Upper lobe of right lung (tissue), 1 donor: Measurements from ENCODE around the gene SLC6A18. TPM values are rescaled to one million over a fixed set of nuclear protein-coding genes. Genes with fewer than 3 reads are reported as not detected.

Experiments used
- ATAC-seq: fragments of 200-7000 bp; cut with Tn5 transposase; one replicate; pipeline ENCODE4 v1.9.1; 2020; ENCODE audit warnings: mild to moderate bottlenecking, moderate library complexity
- DNase-seq: peaks from one replicate; pipeline ENCODE4 v3.0.0-alpha.2; 2020
- H3K27ac ChIP-seq: fragments of 200-600 bp; one replicate; pipeline ENCODE4 v1.8.0; 2022
- H3K27me3 ChIP-seq: fragments of 200-600 bp; one replicate; pipeline ENCODE4 v1.8.0; 2022; ENCODE audit warnings: mild to moderate bottlenecking
- H3K36me3 ChIP-seq: fragments of 200-600 bp; one replicate; pipeline ENCODE4 v1.8.0; 2022
- H3K4me1 ChIP-seq: fragments of 200-600 bp; one replicate; pipeline ENCODE4 v1.8.0; 2022
- H3K4me3 ChIP-seq: fragments of 200-600 bp; one replicate; pipeline ENCODE4 v1.8.0; 2022; ENCODE audit warnings: mild to moderate bottlenecking
- H3K9me3 ChIP-seq: fragments of 200-600 bp; one replicate; pipeline ENCODE4 v1.8.0; 2022
- intact Hi-C: fragments of 100-400 bp; cut with DNase I; formaldehyde crosslinking; loops from one replicate; pipeline ENCODE4 v1.11.0; 2022
- total RNA-seq: library from RNA; stranded (reverse); fragmentation: NEBNext Ultra II Directional; extraction: Animal tissue kit (Norgen Biotek cat#: 25700); gene quantifications from one replicate; pipeline ENCODE4 v1.2.1, GENCODE V29; 2021
- TF ChIP-seq, protein P1 (sequence below): fragments of 200-600 bp; IDR thresholded peaks from one replicate; pipeline ENCODE4 v1.8.0; 2022; ENCODE audit warnings: antibody characterized with exemption
- donor health status: DM: no; HTN: yes; CAD: no; lungs with severe emphysema.

Gene SLC6A18
- total RNA-seq, 1 donor from 2014 or later = not detected

DNA sequence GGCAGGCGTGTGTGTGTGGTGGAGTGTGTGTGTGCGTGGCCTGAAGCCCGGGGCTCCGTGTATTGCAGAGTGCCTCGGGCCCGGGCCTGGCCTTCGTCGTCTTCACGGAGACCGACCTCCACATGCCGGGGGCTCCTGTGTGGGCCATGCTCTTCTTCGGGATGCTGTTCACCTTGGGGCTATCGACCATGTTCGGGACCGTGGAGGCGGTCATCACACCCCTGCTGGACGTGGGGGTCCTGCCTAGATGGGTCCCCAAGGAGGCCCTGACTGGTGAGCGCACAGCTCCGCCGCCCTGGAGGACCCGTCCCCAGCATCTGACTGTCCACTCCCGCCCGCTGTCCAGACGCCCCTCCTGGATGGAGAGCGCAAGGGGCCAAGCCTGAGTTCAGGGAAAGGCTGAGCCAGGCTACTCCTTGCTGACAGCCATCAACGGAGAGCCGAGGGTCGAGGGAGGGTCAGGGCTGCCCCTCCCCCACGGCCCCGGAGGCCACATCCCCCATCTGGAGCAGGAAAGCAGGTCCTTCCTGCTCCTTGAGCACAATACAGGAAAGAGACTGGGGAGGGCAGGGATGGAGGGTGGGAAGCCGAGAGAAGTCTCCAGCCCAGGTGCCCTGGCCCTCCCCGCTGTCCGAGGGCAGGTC, 18.4 kb downstream of the SLC6A18 start:
- Histone ChIP-seq H3K36me3 (no peaks in the 10 kb centered on the region), H3K27ac (no peak overlapping the region), H3K4me1 (no peaks in the 10 kb centered on the region), H3K9me3 (no peaks in the 10 kb centered on the region), H3K27me3 (peaks cover 28% of the 10 kb centered on the region), H3K4me3 (no peak overlapping the region)
- TF ChIP-seq, protein P1, sequence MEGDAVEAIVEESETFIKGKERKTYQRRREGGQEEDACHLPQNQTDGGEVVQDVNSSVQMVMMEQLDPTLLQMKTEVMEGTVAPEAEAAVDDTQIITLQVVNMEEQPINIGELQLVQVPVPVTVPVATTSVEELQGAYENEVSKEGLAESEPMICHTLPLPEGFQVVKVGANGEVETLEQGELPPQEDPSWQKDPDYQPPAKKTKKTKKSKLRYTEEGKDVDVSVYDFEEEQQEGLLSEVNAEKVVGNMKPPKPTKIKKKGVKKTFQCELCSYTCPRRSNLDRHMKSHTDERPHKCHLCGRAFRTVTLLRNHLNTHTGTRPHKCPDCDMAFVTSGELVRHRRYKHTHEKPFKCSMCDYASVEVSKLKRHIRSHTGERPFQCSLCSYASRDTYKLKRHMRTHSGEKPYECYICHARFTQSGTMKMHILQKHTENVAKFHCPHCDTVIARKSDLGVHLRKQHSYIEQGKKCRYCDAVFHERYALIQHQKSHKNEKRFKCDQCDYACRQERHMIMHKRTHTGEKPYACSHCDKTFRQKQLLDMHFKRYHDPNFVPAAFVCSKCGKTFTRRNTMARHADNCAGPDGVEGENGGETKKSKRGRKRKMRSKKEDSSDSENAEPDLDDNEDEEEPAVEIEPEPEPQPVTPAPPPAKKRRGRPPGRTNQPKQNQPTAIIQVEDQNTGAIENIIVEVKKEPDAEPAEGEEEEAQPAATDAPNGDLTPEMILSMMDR = no peak
- DNase-seq (no peak), ATAC-seq (no peak)
- intact Hi-C loops = no loop called here

DNA sequence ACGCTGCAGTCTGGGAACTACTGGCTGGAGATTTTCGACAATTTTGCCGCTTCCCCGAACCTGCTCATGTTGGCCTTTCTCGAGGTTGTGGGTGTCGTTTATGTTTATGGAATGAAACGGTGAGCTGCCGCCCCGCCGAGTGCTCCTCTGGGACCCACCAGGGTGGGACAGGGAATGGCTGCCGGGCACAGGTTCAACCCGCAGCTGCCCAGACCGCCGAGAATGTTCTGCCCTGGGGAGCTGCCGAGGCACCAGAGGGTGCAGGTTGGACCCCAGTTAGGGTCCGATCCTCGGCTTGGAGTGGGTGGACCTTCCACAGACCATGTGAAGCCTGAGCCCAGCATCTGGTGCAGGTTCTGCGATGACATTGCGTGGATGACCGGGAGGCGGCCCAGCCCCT, 19.1 kb downstream of the SLC6A18 start:
- DNase-seq (no peak), ATAC-seq (no peak)
- Histone ChIP-seq H3K4me1 (no peaks in the 10 kb centered on the region), H3K36me3 (no peaks in the 10 kb centered on the region), H3K27ac (no peak overlapping the region), H3K27me3 (peaks cover 28% of the 10 kb centered on the region), H3K9me3 (no peaks in the 10 kb centered on the region), H3K4me3 (no peak overlapping the region)
- intact Hi-C loops = no loop called here
- TF ChIP-seq, protein P1 = no peak

DNA sequence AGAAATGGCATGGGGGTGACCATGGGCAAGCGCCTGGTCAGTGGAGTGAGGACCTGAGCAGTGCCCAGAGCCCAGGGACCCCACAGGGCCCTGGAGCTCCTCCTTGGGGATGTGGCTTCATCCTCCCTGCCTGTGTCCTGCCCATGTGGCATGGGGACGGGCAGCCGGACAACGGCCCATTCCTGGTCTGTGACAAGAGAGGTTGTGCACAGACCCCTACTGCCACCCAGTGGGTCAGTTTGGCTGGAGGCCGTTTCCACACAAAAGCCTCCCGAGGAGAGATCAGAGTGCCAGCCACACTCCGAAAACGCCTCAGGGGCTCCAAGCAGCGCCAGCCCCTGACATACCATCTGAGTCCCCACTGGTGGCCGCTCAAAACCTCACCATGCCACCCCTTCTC, 19.8 kb downstream of the SLC6A18 start:
- Histone ChIP-seq H3K36me3 (no peaks in the 10 kb centered on the region), H3K4me3 (no peak overlapping the region), H3K27ac (no peak overlapping the region), H3K27me3 (peaks cover 28% of the 10 kb centered on the region), H3K9me3 (no peaks in the 10 kb centered on the region), H3K4me1 (no peaks in the 10 kb centered on the region)
- intact Hi-C loops = no loop called here
- TF ChIP-seq, protein P1 = no peak
- DNase-seq (no peak), ATAC-seq (no peak)

DNA sequence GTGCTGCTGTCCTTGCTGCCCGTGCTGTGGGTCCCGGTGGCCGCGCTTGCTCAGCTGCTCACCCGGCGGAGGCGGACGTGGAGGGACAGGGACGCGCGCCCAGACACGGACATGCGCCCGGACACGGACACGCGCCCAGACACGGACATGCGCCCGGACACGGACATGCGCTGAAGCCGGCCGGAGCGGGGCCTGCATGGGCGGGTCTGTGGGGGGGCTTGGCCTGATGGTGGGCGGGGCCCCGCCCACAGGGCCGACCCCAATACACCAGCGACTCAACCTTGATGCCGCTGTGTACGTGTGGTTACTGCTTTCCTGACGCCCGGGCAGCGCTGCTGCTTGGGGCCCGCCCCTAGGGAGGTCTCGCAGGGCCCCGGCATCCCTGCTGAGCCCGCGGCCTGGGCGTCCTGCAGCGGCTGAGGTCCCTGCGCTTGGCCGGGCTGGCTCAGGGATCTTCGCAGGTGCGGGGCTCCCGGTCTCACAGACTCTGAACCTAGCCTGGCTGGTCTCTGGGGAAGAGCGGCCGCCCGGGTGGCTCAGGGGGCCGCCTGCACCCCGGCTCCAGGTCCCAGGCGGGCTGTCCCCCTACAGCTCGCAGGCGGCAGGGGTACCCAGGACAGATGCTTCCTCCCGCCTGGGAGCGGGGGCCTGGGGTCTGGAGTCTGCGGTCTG, 20.9 kb downstream of the SLC6A18 start:
- ATAC-seq = no peak
- Histone ChIP-seq H3K4me1 (no peaks in the 10 kb centered on the region), H3K36me3 (no peaks in the 10 kb centered on the region), H3K9me3 (no peaks in the 10 kb centered on the region), H3K4me3 (no peak overlapping the region), H3K27ac (no peak overlapping the region), H3K27me3 (peaks cover 28% of the 10 kb centered on the region)
- intact Hi-C loops = no loop called here
- no peak for DNase-seq
- TF ChIP-seq, protein P1 = no peak

DNA sequence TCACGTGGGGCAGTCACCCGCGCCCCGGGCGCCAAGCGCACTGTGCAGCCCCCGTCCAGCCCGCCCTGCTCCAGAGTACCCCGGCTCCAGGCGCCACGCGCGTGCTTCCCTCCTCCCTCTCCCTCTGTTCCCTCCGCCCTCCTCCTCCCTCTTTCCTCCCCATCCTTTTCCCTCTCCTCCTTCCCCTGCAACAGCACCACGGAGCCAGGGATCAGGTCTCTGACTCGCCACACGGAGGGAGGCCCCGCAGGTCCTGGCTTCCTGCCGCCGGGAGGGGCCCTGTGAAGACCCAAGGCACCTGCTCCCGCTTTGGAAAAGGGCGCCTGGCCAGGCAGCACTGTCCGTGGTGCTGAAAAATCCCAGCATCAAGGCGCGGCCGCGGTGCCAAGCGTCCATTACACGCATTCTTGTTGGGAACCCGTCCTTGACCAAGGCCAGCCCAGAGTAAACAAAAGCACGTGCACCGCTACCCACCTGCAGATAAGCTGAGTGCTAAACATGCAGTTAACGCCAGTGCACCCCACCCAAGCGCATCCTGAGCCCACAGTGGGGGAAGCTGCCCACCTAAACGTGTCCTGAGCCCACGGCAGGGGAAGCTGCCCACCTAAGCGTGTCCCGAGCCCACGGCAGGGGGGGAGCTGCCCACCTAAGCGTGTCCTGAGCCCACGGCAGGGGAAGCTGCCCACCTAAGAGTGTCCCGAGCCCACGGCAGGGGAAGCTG, 21.7 kb downstream of the SLC6A18 start:
- peak; percentile 73 for DNase-seq
- no peaks in the 10 kb centered on the region for H3K36me3 ChIP-seq
- H3K4me3 ChIP-seq = no peak overlapping the region
- ATAC-seq = peak; percentile 49
- TF ChIP-seq, protein P1 = no peak
- H3K27me3 ChIP-seq = peaks cover 28% of the 10 kb centered on the region
- intact Hi-C loops = no loop called here
- no peaks in the 10 kb centered on the region for H3K4me1 ChIP-seq
- no peak overlapping the region for H3K27ac ChIP-seq
- no peaks in the 10 kb centered on the region for H3K9me3 ChIP-seq
